ENCODE results near the gene RAX2. TPM values are rescaled to one million over a fixed set of nuclear protein-coding genes. Genes with fewer than 3 reads are reported as not detected.

The RAX2 gene
- total and polyA plus RNA-seq, 2 experiments from 2014 or later = not detected

GRCh38 chr19:3774621-3775373, 2.8 kb upstream of the RAX2 start:
- in situ Hi-C loops (cut with MboI) = no loop called here
- Histone ChIP-seq H4K20me1 (ENCODE audit: insufficient read depth) (no peaks in the 10 kb centered on the region), H3K27ac (no peak overlapping the region), H3F3A (ENCODE audit: insufficient read depth) (no peaks in the 10 kb centered on the region), H3K36me3 (ENCODE audit: low read depth) (no peaks in the 10 kb centered on the region), H3K79me2 (ENCODE audit: insufficient read depth) (no peaks in the 10 kb centered on the region), H3K4me2 (ENCODE audit: unreplicated experiment) (no peak overlapping the region), H2AFZ (no peak overlapping the region), H3K9ac (no peak overlapping the region), H3K4me3 (no peak overlapping the region), H3K9me3 (ENCODE audit: low read depth) (no peaks in the 10 kb centered on the region), H3K4me1 (ENCODE audit: insufficient read depth) (no peaks in the 10 kb centered on the region), H3K9me2 (ENCODE audit: insufficient read depth) (no peaks in the 10 kb centered on the region), H3K27me3 (replicated peaks; ENCODE audit: insufficient read depth) (no peaks in the 10 kb centered on the region)
- 32 to 44% methylated on average over 16 to 24 of the region's 25 CpGs for WGBS, 2 experiments (ENCODE audit: low coverage in 1 of 2, low lambda C conversion rate in 2 of 2, missing lambda C conversion rate in 2 of 2)
- no peak for TF ChIP-seq EZH2phosphoT487 (IDR thresholded peaks at IDR 0.05; ENCODE audit: insufficient read depth, low read depth)
- no peak for TF ChIP-seq EZH2 (IDR thresholded peaks at IDR 0.05; ENCODE audit: insufficient read depth, poor library complexity, severe bottlenecking)
- DNase-seq = no peak

DNA sequence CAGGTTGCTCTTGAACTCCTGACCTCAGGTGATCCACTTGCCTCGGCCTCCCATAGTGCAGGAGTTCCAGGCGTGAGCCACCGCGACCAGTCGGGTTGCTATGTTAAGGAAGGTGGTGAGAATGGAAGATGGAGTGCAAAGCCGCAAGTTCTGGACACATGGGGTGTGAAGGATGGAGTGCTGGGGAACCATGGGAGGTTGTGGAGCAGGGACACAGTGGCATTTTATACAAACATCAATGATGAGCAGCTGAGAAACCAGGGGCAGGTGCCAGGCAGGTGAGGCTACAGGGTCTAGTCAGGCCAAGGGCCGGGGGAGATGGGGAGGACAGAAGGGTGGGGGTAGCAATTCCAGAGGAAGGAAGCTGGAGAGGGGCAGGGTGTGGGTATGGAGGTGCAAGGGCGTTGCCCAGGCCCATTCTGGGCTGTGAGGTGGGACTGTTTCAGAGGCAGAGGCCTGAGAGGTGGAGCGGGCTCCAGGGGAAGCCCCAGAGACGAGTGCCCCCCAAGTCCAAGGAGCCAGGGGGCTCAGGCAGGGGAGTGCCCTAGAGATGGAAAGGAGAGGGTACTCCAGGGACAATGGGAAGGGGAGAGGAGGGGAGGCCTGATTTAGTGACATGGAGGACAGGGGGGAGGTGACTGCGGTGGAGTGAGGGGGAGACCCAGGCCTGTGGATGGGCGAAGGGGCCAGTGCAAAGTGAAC, 1.9 kb upstream of the RAX2 start:
- H4K20me1 ChIP-seq (ENCODE audit: insufficient read depth) = no peaks in the 10 kb centered on the region
- H2AFZ ChIP-seq = no peak overlapping the region
- in situ Hi-C loops (cut with MboI) = no loop called here
- H3K9ac ChIP-seq = no peak overlapping the region
- H3K4me2 ChIP-seq (ENCODE audit: unreplicated experiment) = no peak overlapping the region
- WGBS, 2 experiments (ENCODE audit: low coverage in 1 of 2, low lambda C conversion rate in 2 of 2, missing lambda C conversion rate in 2 of 2) = 63 to 73% methylated on average over 11 to 12 of the region's 12 CpGs
- no peaks in the 10 kb centered on the region for H3K9me2 ChIP-seq (ENCODE audit: insufficient read depth)
- H3K36me3 ChIP-seq (ENCODE audit: low read depth) = no peaks in the 10 kb centered on the region
- no peaks in the 10 kb centered on the region for H3F3A ChIP-seq (ENCODE audit: insufficient read depth)
- DNase-seq = no peak
- no peaks in the 10 kb centered on the region for H3K27me3 ChIP-seq (replicated peaks; ENCODE audit: insufficient read depth)
- H3K27ac ChIP-seq = no peak overlapping the region
- no peaks in the 10 kb centered on the region for H3K79me2 ChIP-seq (ENCODE audit: insufficient read depth)
- no peak overlapping the region for H3K4me3 ChIP-seq
- no peaks in the 10 kb centered on the region for H3K4me1 ChIP-seq (ENCODE audit: insufficient read depth)
- no peaks in the 10 kb centered on the region for H3K9me3 ChIP-seq (ENCODE audit: low read depth)
- no peak for TF ChIP-seq EZH2 (IDR thresholded peaks at IDR 0.05; ENCODE audit: insufficient read depth, poor library complexity, severe bottlenecking)

- no peaks in the 10 kb centered on the region for H3K4me1 ChIP-seq (ENCODE audit: insufficient read depth)
- no peaks in the 10 kb centered on the region for H3K36me3 ChIP-seq (ENCODE audit: low read depth)
- H3K27ac ChIP-seq = no peak overlapping the region
- H2AFZ ChIP-seq = no peak overlapping the region
- H3K79me2 ChIP-seq (ENCODE audit: insufficient read depth) = no peaks in the 10 kb centered on the region
- no peaks in the 10 kb centered on the region for H4K20me1 ChIP-seq (ENCODE audit: insufficient read depth)
- no peak overlapping the region for H3K4me2 ChIP-seq (ENCODE audit: unreplicated experiment)
- no peaks in the 10 kb centered on the region for H3F3A ChIP-seq (ENCODE audit: insufficient read depth)
- H3K4me3 ChIP-seq = no peak overlapping the region
- H3K27me3 ChIP-seq (replicated peaks; ENCODE audit: insufficient read depth) = no peaks in the 10 kb centered on the region
- in situ Hi-C loops (cut with MboI) = no loop called here
- H3K9me3 ChIP-seq (ENCODE audit: low read depth) = no peaks in the 10 kb centered on the region
- H3K9me2 ChIP-seq (ENCODE audit: insufficient read depth) = no peaks in the 10 kb centered on the region
- TF ChIP-seq EZH2 (IDR thresholded peaks at IDR 0.05; ENCODE audit: insufficient read depth, poor library complexity, severe bottlenecking) = no peak
- no peak for TF ChIP-seq EZH2phosphoT487 (IDR thresholded peaks at IDR 0.05; ENCODE audit: insufficient read depth, low read depth)
- 67 to 78% methylated on average over 18 to 33 of the region's 35 CpGs for WGBS, 2 experiments (ENCODE audit: low coverage in 1 of 2, low lambda C conversion rate in 2 of 2, missing lambda C conversion rate in 2 of 2)
- H3K9ac ChIP-seq = no peak overlapping the region
- no peak for DNase-seq
Measured at GRCh38 chr19:3771000-3771905, 775 bp downstream of the RAX2 start.
